K562 (cell line): ENCODE measurements around the gene HES6. TPM values are rescaled to one million over a fixed set of nuclear protein-coding genes. Genes with fewer than 3 reads are reported as not detected.

Experiments used
- ATAC-seq: fragments of 200-7000 bp; cut with Tn5 transposase; 3 replicates; pipeline ENCODE4 v1.9.1; 2020; ENCODE audit warnings: moderate library complexity
- BruUV-seq: library from RNA; stranded (reverse); fragments of 400-500 nt; replicated peaks from 2 replicates; lab custom pipeline; 2021; lab: Mats Ljungman, UMichigan
- CTCF ChIA-PET: fragments of 300-600 bp; formaldehyde crosslinking; extraction: SDS; loops from one replicate; lab custom pipeline; 2021; ENCODE audit warnings: low intra/inter-chr PET ratio; lab: Yijun Ruan, JAX
- POLR2A ChIA-PET: fragments of 300-600, 350-650 bp; sonication (Branson Sonifier 250); formaldehyde crosslinking; extraction: SDS; loops from one replicate; lab custom pipeline; 2021; ENCODE audit warnings: antibody characterized with exemption, inconsistent platforms; lab: Yijun Ruan, JAX
- DNase-seq, 4 experiments: peaks; one replicate each; pipeline versions ENCODE4 v3.0.0 to v3.0.0-alpha.2; 2011 to 2018; ENCODE audit warnings: low spot score in 3 of 4, mixed read lengths in 3 of 4; ENCODE audit errors: extremely low read depth in 1 of 4
- FAIRE-seq: peaks from 2 replicates; lab custom pipeline; 2011; peaks lifted over from hg19 to GRCh38; lab: Jason Lieb, UNC
- H2AFZ ChIP-seq: 2 replicates; pipeline ENCODE4 v1.6.0; 2011; ENCODE audit warnings: low read depth, low read length, control low read depth, inconsistent platforms
- H3K27ac ChIP-seq: fragments of 200-600 bp; 3 replicates; pipeline ENCODE4 v1.8.0; 2011; ENCODE audit warnings: low read depth, mild to moderate bottlenecking, control low read depth, inconsistent platforms, low read length, moderate library complexity, mixed read lengths; ENCODE audit errors: extremely low read depth
- H3K27me3 ChIP-seq, 2 experiments: fragments of 300-600 bp in 1 of 2; 2 replicates in 1 of 2; 3 replicates in 1 of 2; pipeline versions ENCODE4 v1.6.0 to v1.8.0; 2011; ENCODE audit warnings: inconsistent platforms in 2 of 2, low read length in 2 of 2, mild to moderate bottlenecking in 1 of 2, mixed read lengths in 1 of 2, moderate library complexity in 1 of 2; ENCODE audit not compliant: control insufficient read depth in 2 of 2, insufficient read depth in 2 of 2
- H3K36me3 ChIP-seq: fragments of 300-600 bp; 3 replicates; pipeline ENCODE4 v1.8.0; 2011; ENCODE audit warnings: mild to moderate bottlenecking, low read length, inconsistent platforms; ENCODE audit not compliant: control insufficient read depth, insufficient read depth
- H3K4me1 ChIP-seq, 2 experiments: fragments of 200-600 bp in 1 of 2; replicated peaks in 1 of 2; 2 replicates in 1 of 2; 3 replicates in 1 of 2; pipeline versions ENCODE4 v1.5.1 to v1.8.0; 2011; ENCODE audit warnings: inconsistent platforms in 2 of 2, low read length in 2 of 2, mild to moderate bottlenecking in 1 of 2, mixed read lengths in 1 of 2, moderate library complexity in 1 of 2; ENCODE audit not compliant: control insufficient read depth in 2 of 2, insufficient read depth in 2 of 2
- H3K4me2 ChIP-seq: 2 replicates; pipeline ENCODE4 v1.6.1; 2011; ENCODE audit warnings: low read length, control low read depth, inconsistent platforms, mixed read lengths; ENCODE audit not compliant: insufficient read depth
- H3K4me3 ChIP-seq: fragments of 200-600 bp; sonication (generic), shearing (Covaris generic); 2 replicates; pipeline ENCODE4 v1.5.1; 2016; ENCODE audit warnings: control low read depth, inconsistent platforms
- H3K79me2 ChIP-seq: fragments of 200-600 bp; 3 replicates; pipeline ENCODE4 v1.8.0; 2011; ENCODE audit warnings: low read length, inconsistent platforms; ENCODE audit not compliant: control insufficient read depth, insufficient read depth
- H3K9ac ChIP-seq, 2 experiments: 2 replicates each; pipeline versions ENCODE4 v1.6.0 to v1.6.1; 2011; ENCODE audit warnings: low read depth in 2 of 2, low read length in 2 of 2, control low read depth in 1 of 2, inconsistent platforms in 1 of 2, mild to moderate bottlenecking in 1 of 2, mixed read lengths in 1 of 2; ENCODE audit not compliant: insufficient read depth in 1 of 2
- H3K9me1 ChIP-seq: one replicate; pipeline ENCODE4 v1.6.0; 2011; ENCODE audit warnings: inconsistent platforms, mild to moderate bottlenecking, low read length, moderate library complexity; ENCODE audit not compliant: control insufficient read depth, insufficient read depth
- H3K9me3 ChIP-seq: replicated peaks from 2 replicates; pipeline ENCODE4 v1.5.1; 2011; ENCODE audit warnings: low read depth, low read length, inconsistent platforms; ENCODE audit not compliant: control insufficient read depth, insufficient read depth
- H4K20me1 ChIP-seq: replicated peaks from 2 replicates; pipeline ENCODE4 v1.6.1; 2011; ENCODE audit warnings: low read length, inconsistent platforms, mixed read lengths; ENCODE audit not compliant: control insufficient read depth, insufficient read depth
- ARID4B ChIP-seq: sonication (generic); formaldehyde crosslinking; IDR thresholded peaks from 2 replicates; pipeline ENCODE4 v1.8.0; 2022; ENCODE audit warnings: mild to moderate bottlenecking, missing genetic modification reagents
- MECOM ChIP-seq: fragments of 250-450 bp; sonication (Bioruptor Pico); IDR thresholded peaks from 2 replicates; pipeline ENCODE4 v1.8.0; 2022; ENCODE audit warnings: inconsistent platforms
- RBM14 ChIP-seq: fragments of 200-400 bp; formaldehyde crosslinking; IDR thresholded peaks from 2 replicates; pipeline ENCODE4 v1.6.1; 2018; ENCODE audit warnings: low read depth, mild to moderate bottlenecking, low read length, moderate library complexity, borderline replicate concordance; ENCODE audit not compliant: insufficient read depth
- RBM15 ChIP-seq: fragments of 200-400 bp; formaldehyde crosslinking; IDR thresholded peaks from 2 replicates; pipeline ENCODE4 v1.6.1; 2018; ENCODE audit warnings: mild to moderate bottlenecking, low read length, moderate library complexity; ENCODE audit not compliant: insufficient read depth
- SMARCA5 ChIP-seq: fragments of 450-650 bp; IDR thresholded peaks from 2 replicates; pipeline ENCODE4 v1.6.1; 2016
- TCF15 ChIP-seq: fragments of 250-450 bp; sonication (Bioruptor Pico); IDR thresholded peaks from 2 replicates; pipeline ENCODE4 v1.8.0; 2022; ENCODE audit warnings: moderate library complexity, mild to moderate bottlenecking, inconsistent platforms
- ZNF77 ChIP-seq: fragments of 250-450 bp; sonication (Bioruptor Pico); IDR thresholded peaks from 2 replicates; pipeline ENCODE4 v1.5.0; 2020
- ZNF780A ChIP-seq: fragments of 250-450 bp; sonication (Bioruptor Pico); IDR thresholded peaks from 2 replicates; pipeline ENCODE4 v1.5.0; 2021; ENCODE audit warnings: mild to moderate bottlenecking
- WGBS: fragments of 100-300 bp; shearing (Covaris generic); methylation state at CpG from one replicate; pipeline ENCODE4 v1.1.6; 2016; ENCODE audit warnings: low coverage, mixed read lengths; ENCODE audit not compliant: insufficient coverage; ENCODE audit errors: missing lambda C conversion rate; 5-methylcytosine and 5-hydroxymethylcytosine counted together
- in situ Hi-C: fragments of 300-500 bp; cut with MboI; formaldehyde crosslinking; loops from 4 replicates; pipeline ENCODE4 v1.15.0; 2018; ENCODE audit warnings: inconsistent platforms, mixed read lengths
- intact Hi-C: fragments of 100-400 bp; cut with micrococcal nuclease; formaldehyde crosslinking; loops from 2 replicates; pipeline ENCODE4 v1.14.2; 2022
- polyA plus RNA-seq, 8 experiments: library from polyadenylated mRNA; depleted of rRNA in 4 of 8; stranded (reverse) in 5 of 8; unstranded in 3 of 8; fragments of >200 nt; fragmentation: Nextera tagmentation in 2 of 8; fragmentation: Illumina TruSeq in 1 of 8; extraction: Ambion mirVana in 2 of 8; extraction: Trizol in 1 of 8; gene quantifications; 2 replicates each; pipeline versions ENCODE4 v1.2.1 to v1.2.3, GENCODE V29; 2011 to 2014; ENCODE audit warnings: inconsistent platforms in 1 of 8, missing spikeins in 1 of 8
- total RNA-seq, 7 experiments: library from RNA; depleted of rRNA in 6 of 7; stranded (reverse); fragments of >200 nt in 6 of 7; fragmentation: Illumina TruSeq in 2 of 7; extraction: Trizol in 2 of 7; gene quantifications; 2 replicates each; pipeline versions ENCODE4 v1.2.1 to v1.2.3, GENCODE V29; 2011 to 2021; ENCODE audit warnings: low replicate concordance in 1 of 7
- TF ChIP-seq, protein P1 (sequence below): fragments of 450-650 bp; IDR thresholded peaks from 2 replicates; pipeline ENCODE4 v1.7.0; 2016; ENCODE audit warnings: borderline replicate concordance
- TF ChIP-seq, protein P2 (sequence below): IDR thresholded peaks from 3 replicates; pipeline ENCODE4 v1.6.1; 2011; ENCODE audit warnings: borderline replicate concordance, mild to moderate bottlenecking, moderate library complexity; ENCODE audit not compliant: insufficient read length; ENCODE audit errors: extremely low read depth

Gene HES6
- total and polyA plus RNA-seq, 9 of the 15 experiments (the other 6 are each of a cell fraction or from before 2014, with no cell fraction given) = 6.2 to 133 (median 29.2) TPM

GRCh38 chr2:238255151-238255551, 15.3 kb upstream of the HES6 start (continued):
- TF ChIP-seq RBM14 (no peak), ZNF780A (CRISPR knock-in tag) (no peak), SMARCA5 (no peak), RBM15 (no peak), TCF15 (CRISPR knock-in tag) (no peak), MECOM (CRISPR knock-in tag) (no peak)
- TF ChIP-seq, protein P1, sequence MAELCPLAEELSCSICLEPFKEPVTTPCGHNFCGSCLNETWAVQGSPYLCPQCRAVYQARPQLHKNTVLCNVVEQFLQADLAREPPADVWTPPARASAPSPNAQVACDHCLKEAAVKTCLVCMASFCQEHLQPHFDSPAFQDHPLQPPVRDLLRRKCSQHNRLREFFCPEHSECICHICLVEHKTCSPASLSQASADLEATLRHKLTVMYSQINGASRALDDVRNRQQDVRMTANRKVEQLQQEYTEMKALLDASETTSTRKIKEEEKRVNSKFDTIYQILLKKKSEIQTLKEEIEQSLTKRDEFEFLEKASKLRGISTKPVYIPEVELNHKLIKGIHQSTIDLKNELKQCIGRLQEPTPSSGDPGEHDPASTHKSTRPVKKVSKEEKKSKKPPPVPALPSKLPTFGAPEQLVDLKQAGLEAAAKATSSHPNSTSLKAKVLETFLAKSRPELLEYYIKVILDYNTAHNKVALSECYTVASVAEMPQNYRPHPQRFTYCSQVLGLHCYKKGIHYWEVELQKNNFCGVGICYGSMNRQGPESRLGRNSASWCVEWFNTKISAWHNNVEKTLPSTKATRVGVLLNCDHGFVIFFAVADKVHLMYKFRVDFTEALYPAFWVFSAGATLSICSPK = no peak

GRCh38 chr2:238254095-238254723, 14.4 kb upstream of the HES6 start:
- ATAC-seq (no peak), FAIRE-seq (no peak), DNase-seq (no peak)
- Histone ChIP-seq H3K4me3 (no peak overlapping the region), H2AFZ (no peak overlapping the region), H3K4me2 (no peak overlapping the region), H3K4me1 (peaks cover 0 to 5% of the 10 kb centered on the region in 2 experiments; a peak in 2 of 5 replicates), H3K9me1 (no peaks in the 10 kb centered on the region), H3K9ac (no peak overlapping the region), H3K27me3 (no peaks in the 10 kb centered on the region), H3K79me2 (no peaks in the 10 kb centered on the region), H4K20me1 (no peaks in the 10 kb centered on the region), H3K9me3 (no peaks in the 10 kb centered on the region), H3K27ac (no peak overlapping the region), H3K36me3 (peaks cover 38% of the 10 kb centered on the region; the same call in 2 of the 3 replicates)
- ChIA-PET POLR2A (interaction anchor here (1.6 kb wide), 1 partner anchor 20 kb away, joined by 3 read pairs; no protein-coding TSS in a partner anchor), CTCF (interaction anchor here (0.5 kb wide), 1 partner anchor 262 kb away, joined by 4 read pairs; no protein-coding TSS in a partner anchor)
- in situ Hi-C loops = loop anchor here (25.0 kb wide), 1 partner anchor 392 kb away; the partner anchor contains the start of gene RAMP1
- 62% methylated on average over 3 of the region's 4 CpGs for WGBS
- no TSS peak for BruUV-seq
- intact Hi-C loops = no loop called here
- TF ChIP-seq, protein P2, sequence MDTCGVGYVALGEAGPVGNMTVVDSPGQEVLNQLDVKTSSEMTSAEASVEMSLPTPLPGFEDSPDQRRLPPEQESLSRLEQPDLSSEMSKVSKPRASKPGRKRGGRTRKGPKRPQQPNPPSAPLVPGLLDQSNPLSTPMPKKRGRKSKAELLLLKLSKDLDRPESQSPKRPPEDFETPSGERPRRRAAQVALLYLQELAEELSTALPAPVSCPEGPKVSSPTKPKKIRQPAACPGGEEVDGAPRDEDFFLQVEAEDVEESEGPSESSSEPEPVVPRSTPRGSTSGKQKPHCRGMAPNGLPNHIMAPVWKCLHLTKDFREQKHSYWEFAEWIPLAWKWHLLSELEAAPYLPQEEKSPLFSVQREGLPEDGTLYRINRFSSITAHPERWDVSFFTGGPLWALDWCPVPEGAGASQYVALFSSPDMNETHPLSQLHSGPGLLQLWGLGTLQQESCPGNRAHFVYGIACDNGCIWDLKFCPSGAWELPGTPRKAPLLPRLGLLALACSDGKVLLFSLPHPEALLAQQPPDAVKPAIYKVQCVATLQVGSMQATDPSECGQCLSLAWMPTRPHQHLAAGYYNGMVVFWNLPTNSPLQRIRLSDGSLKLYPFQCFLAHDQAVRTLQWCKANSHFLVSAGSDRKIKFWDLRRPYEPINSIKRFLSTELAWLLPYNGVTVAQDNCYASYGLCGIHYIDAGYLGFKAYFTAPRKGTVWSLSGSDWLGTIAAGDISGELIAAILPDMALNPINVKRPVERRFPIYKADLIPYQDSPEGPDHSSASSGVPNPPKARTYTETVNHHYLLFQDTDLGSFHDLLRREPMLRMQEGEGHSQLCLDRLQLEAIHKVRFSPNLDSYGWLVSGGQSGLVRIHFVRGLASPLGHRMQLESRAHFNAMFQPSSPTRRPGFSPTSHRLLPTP = no peak
- TF ChIP-seq ZNF77 (CRISPR knock-in tag) (no peak), ARID4B (CRISPR knock-in tag) (no peak)
